GM23248 (cell line): ENCODE measurements around the gene FAM219B. TPM values are rescaled to one million over a fixed set of nuclear protein-coding genes. Genes with fewer than 3 reads are reported as not detected.
A peak's percentile ranks its signal among the peaks of the same experiment; 100 is the strongest.
"Not testable (repeated sequence)": the region's sequence is repeated elsewhere in the genome, so short reads cannot be mapped to it uniquely, and the experiment has no call there.

ENCODE experiments used
- DNase-seq: peaks from one replicate; pipeline ENCODE4 v3.0.0-alpha.2; 2015
- H2AFZ ChIP-seq: fragments of 200-600 bp; sonication (generic); 2 replicates; pipeline ENCODE4 v1.6.1; 2016; ENCODE audit warnings: antibody characterized with exemption
- H3F3A ChIP-seq: fragments of 200-600 bp; sonication (generic); 2 replicates; pipeline ENCODE4 v1.6.1; 2016; ENCODE audit warnings: mild to moderate bottlenecking, antibody characterized with exemption, mixed run types; ENCODE audit not compliant: insufficient read depth
- H3K27ac ChIP-seq: fragments of 200-600 bp; sonication (generic); 2 replicates; pipeline ENCODE4 v1.5.1; 2016; ENCODE audit warnings: mild to moderate bottlenecking
- H3K27me3 ChIP-seq: fragments of 200-600 bp; sonication (generic); replicated peaks from 2 replicates; pipeline ENCODE4 v1.6.1; 2016; ENCODE audit warnings: mild to moderate bottlenecking; ENCODE audit not compliant: insufficient read depth
- H3K36me3 ChIP-seq: fragments of 200-600 bp; sonication (generic); 2 replicates; pipeline ENCODE4 v1.6.1; 2016; ENCODE audit warnings: low read depth, mild to moderate bottlenecking
- H3K4me1 ChIP-seq: fragments of 200-600 bp; sonication (generic); 2 replicates; pipeline ENCODE4 v1.6.1; 2016; ENCODE audit warnings: mild to moderate bottlenecking; ENCODE audit not compliant: insufficient read depth
- H3K4me2 ChIP-seq: fragments of 200-600 bp; sonication (generic); one replicate; pipeline ENCODE4 v1.6.1; 2016; ENCODE audit warnings: mild to moderate bottlenecking; ENCODE audit not compliant: unreplicated experiment
- H3K4me3 ChIP-seq: fragments of 200-600 bp; sonication (generic); 2 replicates; pipeline ENCODE4 v1.5.1; 2016; ENCODE audit warnings: mild to moderate bottlenecking
- H3K79me2 ChIP-seq: fragments of 200-600 bp; sonication (generic); 2 replicates; pipeline ENCODE4 v1.6.1; 2016; ENCODE audit warnings: mild to moderate bottlenecking; ENCODE audit not compliant: insufficient read depth
- H3K9ac ChIP-seq: fragments of 200-600 bp; sonication (generic); 2 replicates; pipeline ENCODE4 v1.6.1; 2016; ENCODE audit warnings: mild to moderate bottlenecking
- H3K9me2 ChIP-seq: fragments of 200-600 bp; sonication (generic); 2 replicates; pipeline ENCODE4 v1.6.1; 2016; ENCODE audit warnings: mixed run types, mild to moderate bottlenecking, moderate library complexity; ENCODE audit not compliant: insufficient read depth
- H3K9me3 ChIP-seq: fragments of 200-600 bp; sonication (generic); one replicate; pipeline ENCODE4 v1.6.1; 2017; ENCODE audit warnings: low read depth
- H4K20me1 ChIP-seq: fragments of 200-600 bp; sonication (generic); 2 replicates; pipeline ENCODE4 v1.6.0; 2016; ENCODE audit not compliant: insufficient read depth
- EZH2 ChIP-seq: fragments of 200-600 bp; sonication (generic); IDR thresholded peaks from 2 replicates; pipeline ENCODE4 v1.6.1; 2018; ENCODE audit warnings: antibody characterized with exemption, mild to moderate bottlenecking; ENCODE audit not compliant: insufficient read depth, poor library complexity, severe bottlenecking
- EZH2phosphoT487 ChIP-seq: fragments of 200-600 bp; sonication (generic); IDR thresholded peaks from 2 replicates; pipeline ENCODE4 v1.6.1; 2018; ENCODE audit warnings: antibody characterized with exemption, moderate library complexity, mild to moderate bottlenecking, low read depth; ENCODE audit not compliant: insufficient read depth
- WGBS, 2 experiments: methylation state at CpG; one replicate each; pipeline ENCODE4 v1.1.6; 2015 to 2017; ENCODE audit warnings: low lambda C conversion rate in 2 of 2, low coverage in 1 of 2; ENCODE audit errors: missing lambda C conversion rate in 2 of 2; 5-methylcytosine and 5-hydroxymethylcytosine counted together
- in situ Hi-C: fragments of 300-500 bp; cut with MboI; formaldehyde crosslinking; loops from 2 replicates; pipeline ENCODE4 v1.15.0; 2020
- polyA plus RNA-seq: library from polyadenylated mRNA; unstranded; fragments of >200 nt; fragmentation: Nextera tagmentation; extraction: Ambion mirVana; gene quantifications from 2 replicates; pipeline ENCODE4 v1.2.1, GENCODE V29; 2016
- total RNA-seq: library from RNA; depleted of rRNA; stranded (reverse); fragments of >200 nt; shearing (Covaris generic); gene quantifications from 2 replicates; pipeline ENCODE4 v1.2.3, GENCODE V29; 2014

FAM219B gene
- total and polyA plus RNA-seq, 2 experiments from 2014 or later, result 39.6 to 78.6 TPM

GRCh38 chr15:74951006-74951405, 44.4 kb upstream of the FAM219B start:
- no peaks in the 10 kb centered on the region for H3K4me1 ChIP-seq
- H3K27me3 ChIP-seq, result no peaks in the 10 kb centered on the region
- H3K9ac ChIP-seq, result no peak overlapping the region
- H4K20me1 ChIP-seq, result no peaks in the 10 kb centered on the region
- H3K9me3 ChIP-seq, result no peaks in the 10 kb centered on the region
- H2AFZ ChIP-seq, result no peak overlapping the region
- no peak for DNase-seq
- H3K36me3 ChIP-seq, result no peaks in the 10 kb centered on the region
- H3K9me2 ChIP-seq, result no peaks in the 10 kb centered on the region
- TF ChIP-seq EZH2, result no peak
- no peak for TF ChIP-seq EZH2phosphoT487
- no peak overlapping the region for H3K4me2 ChIP-seq
- no peaks in the 10 kb centered on the region for H3K79me2 ChIP-seq
- no peaks in the 10 kb centered on the region for H3F3A ChIP-seq
- H3K4me3 ChIP-seq, result no peak overlapping the region
- WGBS, 2 experiments, result 60 to 64% methylated on average over 3 of the region's 3 CpGs
- no peak overlapping the region for H3K27ac ChIP-seq
- in situ Hi-C loops, result loop anchor here (5.0 kb wide), 1 partner anchor 179 kb away; no protein-coding TSS in a partner anchor

GRCh38 chr15:74950078-74950908, 43.6 kb upstream of the FAM219B start:
- H2AFZ ChIP-seq, result no peak overlapping the region
- H3K4me3 ChIP-seq, result no peak overlapping the region
- TF ChIP-seq EZH2, result no peak
- TF ChIP-seq EZH2phosphoT487, result no peak
- H3K4me2 ChIP-seq, result no peak overlapping the region
- H3K27ac ChIP-seq, result no peak overlapping the region
- H3F3A ChIP-seq, result no peaks in the 10 kb centered on the region
- WGBS, 2 experiments, result 24 to 35% methylated on average over 7 of the region's 7 CpGs
- H3K9me2 ChIP-seq, result no peaks in the 10 kb centered on the region
- H3K9ac ChIP-seq, result no peak overlapping the region
- no peaks in the 10 kb centered on the region for H3K27me3 ChIP-seq
- no peaks in the 10 kb centered on the region for H4K20me1 ChIP-seq
- in situ Hi-C loops, result loop anchor here (5.0 kb wide), 1 partner anchor 178 kb away; no protein-coding TSS in a partner anchor
- no peaks in the 10 kb centered on the region for H3K36me3 ChIP-seq
- no peaks in the 10 kb centered on the region for H3K4me1 ChIP-seq
- no peaks in the 10 kb centered on the region for H3K9me3 ChIP-seq
- no peaks in the 10 kb centered on the region for H3K79me2 ChIP-seq
- DNase-seq, result peak; percentile 74

- 1 to 4% methylated on average over 43 to 49 of the region's 85 CpGs for WGBS, 2 experiments
- no peaks in the 10 kb centered on the region for H3K27me3 ChIP-seq
- no peaks in the 10 kb centered on the region for H3K36me3 ChIP-seq
- DNase-seq, result peak; percentile 99
- peak within 1 kb of the TSS; percentile 76 for H3K27ac ChIP-seq
- H3F3A ChIP-seq, result peaks cover 10% of the 10 kb centered on the region
- H3K9me2 ChIP-seq, result no peaks in the 10 kb centered on the region
- no peaks in the 10 kb centered on the region for H4K20me1 ChIP-seq
- peak within 1 kb of the TSS; percentile 92 for H3K9ac ChIP-seq
- no peak for TF ChIP-seq EZH2
- no peak for TF ChIP-seq EZH2phosphoT487
- peaks cover 50% of the 10 kb centered on the region for H3K79me2 ChIP-seq
- peak within 1 kb of the TSS; percentile 99 for H2AFZ ChIP-seq
- peak within 1 kb of the TSS; percentile 85 for H3K4me3 ChIP-seq
- peak within 1 kb of the TSS; percentile 96 for H3K4me2 ChIP-seq
- in situ Hi-C loops, result no loop called here
- H3K9me3 ChIP-seq, result no peaks in the 10 kb centered on the region
- H3K4me1 ChIP-seq, result peaks cover 7% of the 10 kb centered on the region
Measured at GRCh38 chr15:74937590-74938371, 31.1 kb upstream of the FAM219B start, which contains the start of gene COX5A. TSS of gene COX5A (minus strand) at chr15:74938073. CDS start at chr15:74938014, 59 bp downstream.

- Histone ChIP-seq H4K20me1 (no peaks in the 10 kb centered on the region), H3F3A (peaks cover 10% of the 10 kb centered on the region), H3K4me2 (peak overlapping the region; percentile 96), H3K4me3 (peak overlapping the region; percentile 85), H3K27me3 (no peaks in the 10 kb centered on the region), H3K36me3 (no peaks in the 10 kb centered on the region), H3K27ac (peak overlapping the region; percentile 76), H3K9me2 (no peaks in the 10 kb centered on the region), H3K4me1 (peaks cover 7% of the 10 kb centered on the region), H3K9ac (peak overlapping the region; percentile 92), H2AFZ (peak overlapping the region; percentile 99), H3K9me3 (no peaks in the 10 kb centered on the region), H3K79me2 (peaks cover 55% of the 10 kb centered on the region)
- TF ChIP-seq EZH2 (no peak), EZH2phosphoT487 (no peak)
- 0 to 1% methylated on average over 11 to 18 of the region's 18 CpGs for WGBS, 2 experiments
- no peak for DNase-seq
- in situ Hi-C loops, result no loop called here
Measured at GRCh38 chr15:74937272-74937589, 30.6 kb upstream of the FAM219B start.

GRCh38 chr15:74935193-74935592, 28.5 kb upstream of the FAM219B start:
- H3K4me1 ChIP-seq, H3K9me2 ChIP-seq, H3K9ac ChIP-seq, H3K27ac ChIP-seq, H3K36me3 ChIP-seq, in situ Hi-C loops, H3K4me3 ChIP-seq, H3K4me2 ChIP-seq, H3K9me3 ChIP-seq, H2AFZ ChIP-seq, H4K20me1 ChIP-seq, H3F3A ChIP-seq, H3K27me3 ChIP-seq, DNase-seq: not testable (repeated sequence)
- WGBS, 2 experiments, result 92 to 98% methylated on average over 3 of the region's 3 CpGs
- peaks cover 74% of the 10 kb centered on the region for H3K79me2 ChIP-seq
